ENCODE data around the gene PDE6B.
"Not testable (repeated sequence)": the region's sequence is repeated elsewhere in the genome, so short reads cannot be mapped to it uniquely, and the experiment has no call there.

PDE6B gene

DNA sequence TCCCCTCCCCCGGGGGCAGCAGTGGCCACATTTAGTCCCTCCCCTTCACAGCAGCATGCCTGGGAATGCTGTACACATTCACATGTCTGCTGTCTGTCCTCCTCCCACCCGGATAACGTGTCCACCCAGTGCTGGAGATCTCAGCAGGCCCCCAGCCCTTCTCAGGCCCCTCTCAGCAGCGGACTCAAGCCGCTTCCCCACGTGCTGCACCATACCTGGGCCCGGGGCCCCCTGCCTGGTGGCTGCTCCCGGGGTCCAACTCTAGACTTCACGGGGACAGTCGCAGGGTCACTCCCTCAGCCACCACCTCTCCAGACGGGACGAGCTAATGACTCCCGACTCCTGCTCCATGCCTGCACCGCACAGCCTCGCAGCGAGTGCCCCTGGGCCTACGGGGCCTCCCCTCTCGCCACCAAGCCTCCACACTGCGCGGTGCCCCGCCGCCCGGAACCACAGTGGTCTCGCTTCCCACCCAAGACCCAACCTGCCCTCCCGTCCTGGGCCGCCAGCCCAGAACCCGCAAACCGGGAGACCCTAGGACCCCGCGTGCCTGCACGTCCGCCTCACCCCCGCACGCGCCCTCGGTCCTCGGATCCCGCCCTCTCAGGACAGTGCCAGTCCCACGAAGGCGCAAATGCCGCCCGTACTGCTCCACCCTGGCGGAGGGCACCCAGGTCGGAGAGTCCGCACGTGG is 79.0 kb downstream of the PDE6B start:
- DNase-seq (ENCODE audit: low read depth), result no peak

DNA sequence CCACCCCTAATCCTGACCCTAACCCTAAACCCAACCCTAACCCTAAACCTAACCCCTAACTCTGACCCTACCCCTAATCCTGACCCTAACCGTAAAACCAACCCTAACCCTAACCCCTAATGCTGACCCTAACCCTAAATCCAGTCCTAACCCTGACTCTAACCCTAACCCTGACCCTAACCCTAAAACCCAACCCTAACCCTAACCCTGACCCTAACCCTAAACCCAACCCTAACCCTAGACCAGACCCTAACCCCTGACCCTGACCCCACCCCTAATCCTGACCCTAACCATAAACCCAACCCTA is 79.6 kb downstream of the PDE6B start:
- DNase-seq (ENCODE audit: low read depth), result no peak

- DNase-seq (ENCODE audit: low read depth), result no peak
Measured at GRCh38 chr4:705278-706082, 80.1 kb downstream of the PDE6B start, which contains the start of gene PCGF3. Gene PCGF3 (plus strand): TSS chr4:705832. CDS start chr4:733681, 27,849 bp downstream.

DNA sequence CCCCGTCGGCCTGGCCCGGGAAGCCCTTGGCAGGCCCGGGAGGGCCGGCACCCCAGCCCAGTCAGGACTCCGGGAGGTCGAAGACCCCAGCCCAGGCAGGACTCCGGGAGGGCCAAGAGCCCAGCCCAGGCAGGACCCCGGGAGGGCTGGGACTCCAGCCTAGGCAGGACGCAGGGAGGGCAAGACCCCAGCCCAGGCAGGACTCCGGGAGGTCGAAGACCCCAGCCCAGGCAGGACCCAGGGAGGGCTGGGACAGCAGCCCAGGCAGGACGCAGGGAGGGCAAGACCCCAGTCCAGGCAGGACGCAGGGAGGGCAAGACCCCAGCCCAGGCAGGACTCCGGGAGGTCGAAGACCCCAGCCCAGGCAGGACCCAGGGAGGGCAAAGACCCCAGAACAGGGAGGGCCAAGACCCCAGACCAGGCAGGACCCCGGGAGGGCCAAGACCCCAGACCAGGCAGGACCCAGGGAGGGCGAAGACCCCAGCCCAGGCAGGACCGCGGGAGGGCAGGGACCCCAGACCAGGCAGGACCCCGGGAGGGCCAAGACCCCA is 80.8 kb downstream of the PDE6B start:
- DNase-seq (ENCODE audit: low read depth), result not testable (repeated sequence)

DNA sequence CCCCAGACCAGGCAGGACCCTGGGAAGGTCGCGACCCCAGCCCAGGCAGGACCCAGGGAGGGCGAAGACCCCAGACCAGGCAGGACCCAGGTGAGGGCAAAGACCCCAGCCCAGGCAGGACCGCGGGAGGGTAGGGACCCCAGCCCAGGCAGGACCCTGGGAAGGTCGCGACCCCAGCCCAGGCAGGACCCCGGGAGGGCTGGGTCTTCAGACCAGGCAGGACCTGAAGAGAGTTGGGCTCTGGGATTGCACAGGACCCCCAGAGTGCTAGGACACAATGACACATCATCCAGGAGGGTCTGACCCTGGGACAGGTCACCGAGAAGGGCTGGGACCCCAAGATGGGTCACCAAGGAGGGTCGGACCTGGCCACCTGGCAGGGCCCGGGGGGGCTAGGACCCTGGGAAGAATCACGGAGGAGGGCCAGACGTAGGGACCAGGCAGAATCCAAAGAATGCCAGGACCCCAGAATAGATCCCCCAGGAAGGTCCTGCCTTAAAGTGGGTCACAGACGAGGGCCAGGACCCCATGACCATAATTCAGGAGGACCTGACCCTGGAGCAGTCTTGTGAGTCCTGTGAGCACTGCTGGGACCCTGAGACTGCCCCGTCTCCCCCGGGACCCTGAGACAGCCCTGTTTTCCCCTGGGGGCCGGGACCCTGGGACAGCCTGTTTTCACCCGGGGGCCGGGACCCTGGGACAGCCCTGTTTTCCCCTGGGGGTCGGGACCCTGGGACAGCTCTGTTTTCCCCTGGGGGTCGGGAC is 81.6 kb downstream of the PDE6B start:
- no peak for DNase-seq (ENCODE audit: low read depth)

DNA sequence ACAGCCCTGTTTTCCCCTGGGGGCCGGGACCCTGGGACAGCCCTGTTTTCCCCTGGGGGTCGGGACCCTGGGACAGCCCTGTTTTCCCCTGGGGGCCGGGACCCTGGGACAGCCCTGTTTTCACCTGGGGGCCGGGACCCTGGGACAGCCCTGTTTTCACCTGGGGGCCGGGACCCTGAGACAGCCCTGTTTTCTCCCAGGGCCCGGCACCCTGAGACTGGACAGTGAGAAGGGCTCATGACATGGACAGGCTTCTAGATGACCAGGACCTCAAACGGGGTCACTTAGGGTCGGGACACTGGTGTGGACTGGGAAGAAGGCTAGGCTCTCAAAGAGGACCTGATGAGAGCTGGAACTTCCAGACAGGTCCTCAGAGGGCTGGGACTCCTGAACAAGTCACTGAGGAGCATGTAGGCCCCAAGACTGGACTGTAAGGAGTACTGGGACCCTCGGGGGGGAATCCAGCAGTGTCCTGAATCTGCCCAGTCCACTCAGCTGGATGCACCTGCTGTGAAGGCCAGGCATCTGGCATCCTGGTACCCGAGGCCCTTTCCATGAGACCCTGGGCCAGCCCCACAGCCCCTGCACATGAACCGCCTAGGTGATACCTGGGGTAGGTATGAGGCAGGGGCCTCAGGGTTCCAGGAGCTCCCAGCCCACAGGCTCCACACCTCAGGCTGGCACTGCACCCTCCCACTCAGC is 82.7 kb downstream of the PDE6B start:
- no peak for DNase-seq (ENCODE audit: low read depth)

DNA sequence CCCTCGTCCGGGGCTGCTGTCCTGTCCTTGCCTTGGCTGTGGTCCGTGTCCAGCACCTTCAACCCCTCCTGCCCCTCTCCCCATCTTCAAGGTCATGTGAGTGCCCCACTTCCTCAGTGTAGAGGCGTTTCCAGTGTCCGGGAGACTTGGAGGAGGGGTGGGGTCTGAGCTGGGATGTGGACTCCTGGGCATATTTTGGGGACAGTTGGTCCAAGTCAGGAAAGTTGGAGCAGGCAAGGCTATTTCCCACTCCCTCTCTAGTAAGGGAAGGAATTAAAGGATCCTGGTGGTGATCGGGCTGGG is 83.2 kb downstream of the PDE6B start:
- DNase-seq (ENCODE audit: low read depth), result no peak

GRCh38 chr4:709348-709747 is 84.0 kb downstream of the PDE6B start:
- DNase-seq (ENCODE audit: low read depth), result no peak

GRCh38 chr4:710116-710515 is 84.7 kb downstream of the PDE6B start:
- DNase-seq (ENCODE audit: low read depth), result no peak

DNA sequence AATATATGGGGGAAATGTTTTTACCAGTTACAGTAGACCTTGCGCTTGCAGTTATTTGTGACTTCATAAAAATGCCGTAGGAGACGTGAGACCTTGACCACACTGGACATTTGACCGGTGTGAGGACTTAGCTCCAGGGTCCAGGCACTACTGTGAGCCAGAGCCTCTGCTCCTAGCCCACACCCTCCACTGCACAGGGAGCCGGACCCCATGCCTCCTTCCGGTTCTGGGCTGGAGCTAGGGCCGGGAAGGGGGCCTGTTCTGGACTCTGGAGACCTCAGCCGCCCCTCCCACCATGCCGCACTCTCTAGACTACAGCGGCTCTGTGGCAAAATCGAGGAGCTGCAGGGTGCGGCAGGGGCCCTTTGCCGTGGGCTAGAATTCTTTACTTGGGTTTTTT is 85.5 kb downstream of the PDE6B start:
- DNase-seq (ENCODE audit: low read depth), result no peak

GRCh38 chr4:712093-712492 is 86.7 kb downstream of the PDE6B start:
- DNase-seq (ENCODE audit: low read depth), result no peak

GRCh38 chr4:712916-713632 is 87.7 kb downstream of the PDE6B start:
- no peak for DNase-seq (ENCODE audit: low read depth)

DNA sequence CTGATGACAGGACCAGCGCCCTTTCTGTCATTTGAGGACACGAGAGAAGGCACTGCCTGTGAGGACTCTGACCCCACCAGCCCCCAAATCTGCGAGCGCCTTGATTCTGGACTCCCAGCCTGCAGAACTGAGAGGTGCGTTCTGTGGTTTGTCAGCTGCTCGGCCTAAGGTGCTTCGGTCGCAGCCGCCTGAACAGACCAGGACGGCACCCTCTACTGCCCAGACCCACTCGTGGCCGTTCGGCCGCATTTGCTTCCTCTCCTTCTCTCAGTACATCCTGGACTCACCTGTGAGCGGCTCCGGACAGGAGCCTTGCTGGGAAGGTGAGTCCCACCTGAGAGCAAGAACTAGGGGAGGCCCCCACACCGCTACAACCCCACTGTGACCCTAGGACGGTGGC is 88.7 kb downstream of the PDE6B start:
- DNase-seq (ENCODE audit: low read depth), result no peak

- no peak for DNase-seq (ENCODE audit: low read depth)
Measured at GRCh38 chr4:717601-718320, 92.4 kb downstream of the PDE6B start.

- no peak for DNase-seq (ENCODE audit: low read depth)
Measured at GRCh38 chr4:718460-718859, 93.1 kb downstream of the PDE6B start.

Measured in GM04503 (cell line).